Right atrium auricular region (tissue), 2 donors: ENCODE results near the gene ZNF573. TPM values are rescaled to one million over a fixed set of nuclear protein-coding genes. Genes with fewer than 3 reads are reported as not detected.

Source experiments
- DNase-seq: peaks from one replicate; pipeline ENCODE4 v3.0.0-alpha.2; 2019; ENCODE audit warnings: low spot score
- H3K27ac ChIP-seq, 2 donors: fragments of 200-600 bp; sonication (generic); 1 replicate in 1 of 2; 2 replicates in 1 of 2; pipeline ENCODE4 v1.5.1; 2016 to 2019
- H3K27me3 ChIP-seq, 2 donors: fragments of 200-600 bp; sonication (generic); one replicate each; pipeline versions ENCODE4 v1.5.1 to v1.6.0; 2017 to 2019
- H3K36me3 ChIP-seq: fragments of 200-600 bp; sonication (generic); one replicate; pipeline ENCODE4 v1.5.1; 2016
- H3K4me1 ChIP-seq, 2 donors: fragments of 200-600 bp; sonication (generic); one replicate each; pipeline versions ENCODE4 v1.5.1 to v1.6.0; 2017 to 2019
- H3K4me3 ChIP-seq, 2 donors: fragments of 200-600 bp; sonication (generic); 1 replicate in 1 of 2; 2 replicates in 1 of 2; pipeline ENCODE4 v1.5.1; 2017 to 2019; ENCODE audit warnings: mild to moderate bottlenecking in 1 of 2, moderate library complexity in 1 of 2
- H3K9me3 ChIP-seq, 2 donors: fragments of 200-600 bp; sonication (generic); one replicate each; pipeline ENCODE4 v1.5.1; 2019
- CTCF ChIP-seq, 2 donors: fragments of 200-600 bp; sonication (generic); IDR thresholded peaks; one replicate each; pipeline ENCODE4 v1.5.1; 2019; ENCODE audit warnings: antibody characterized with exemption in 2 of 2
- total RNA-seq, 2 donors: library from RNA; depleted of rRNA; stranded (reverse); fragments of >200 nt; gene quantifications; one replicate each; pipeline ENCODE4 v1.1.0, GENCODE V29; 2016

The ZNF573 gene
- total RNA-seq, 2 donors from 2014 or later: 4.6 to 4.9 TPM

- Histone ChIP-seq H3K9me3 (no peaks in the 10 kb centered on the region), H3K4me3 (peak overlapping the region in 1 of 2 donors; percentile 67), H3K36me3 (peaks cover 8% of the 10 kb centered on the region), H3K27ac (no peak overlapping the region), H3K27me3 (no peaks in the 10 kb centered on the region), H3K4me1 (peaks cover 0 to 11% of the 10 kb centered on the region in 2 donors)
- DNase-seq: no peak
- no peak for TF ChIP-seq CTCF (IDR thresholded peaks at IDR 0.05)
Observed at GRCh38 chr19:37692956-37693620, 86.3 kb downstream of the ZNF573 start.

- peak in 1 of 2 donors; percentile 41 for TF ChIP-seq CTCF (IDR thresholded peaks at IDR 0.05)
- peaks cover 0 to 11% of the 10 kb centered on the region in 2 donors for H3K4me1 ChIP-seq
- H3K36me3 ChIP-seq: peaks cover 8% of the 10 kb centered on the region
- no peaks in the 10 kb centered on the region for H3K27me3 ChIP-seq
- peak; percentile 83 for DNase-seq
- peak overlapping the region; percentile 51 to 67 for H3K4me3 ChIP-seq
- H3K9me3 ChIP-seq: no peaks in the 10 kb centered on the region
- H3K27ac ChIP-seq: peak overlapping the region; percentile 80 to 82
Observed at GRCh38 chr19:37691881-37692504, 87.4 kb downstream of the ZNF573 start.

Other genes starting within 250 kb of the ZNF573 start
- 1 to 10 TPM; 2.3 to 2.7 TPM for gene ZNF571, start 184.8 kb downstream of the ZNF573 start, total RNA-seq
- gene ZNF540, start 184.7 kb downstream of the ZNF573 start, total RNA-seq: 1 to 10 TPM; 2.6 to 3.7 TPM
- gene ZFP30, start 124.1 kb downstream of the ZNF573 start, total RNA-seq: 1 to 10 TPM; 3.5 to 5.0 TPM
- gene ZNF607, start 59.8 kb downstream of the ZNF573 start, total RNA-seq: 1 to 10 TPM; 2.0 to 3.7 TPM
- not detected for gene WDR87, start 127.0 kb upstream of the ZNF573 start, total RNA-seq
- gene SIPA1L3, start 127.6 kb upstream of the ZNF573 start, total RNA-seq: 10 to 100 TPM; 10.7 to 19.6 TPM